PC-9 (cell line): ENCODE measurements around the gene CDCA3. TPM values are rescaled to one million over a fixed set of nuclear protein-coding genes. Genes with fewer than 3 reads are reported as not detected.
"Not testable (repeated sequence)": the region's sequence is repeated elsewhere in the genome, so short reads cannot be mapped to it uniquely, and the experiment has no call there.

Experiments
- BruUV-seq: library from RNA; stranded (reverse); fragments of 400-500 nt; replicated peaks from 2 replicates; lab custom pipeline; 2021; lab: Mats Ljungman, UMichigan
- CTCF ChIA-PET: fragments of 300-600 bp; sonication (Branson Sonifier 250); formaldehyde crosslinking; loops from one replicate; lab custom pipeline; 2022; ENCODE audit warnings: antibody characterized with exemption; lab: Charles Lee
- POLR2A ChIA-PET: fragments of 300-600 bp; sonication (Branson Sonifier 250); formaldehyde crosslinking; loops from one replicate; lab custom pipeline; 2022; ENCODE audit warnings: antibody characterized with exemption; ENCODE audit not compliant: unreplicated experiment; lab: Charles Lee
- DNase-seq, 2 experiments: peaks; one replicate each; pipeline versions ENCODE4 v3.0.0 to v3.0.0-alpha.2; 2015 to 2022; ENCODE audit warnings: mixed read lengths in 1 of 2
- H2AFZ ChIP-seq: fragments of 200-600 bp; sonication (generic); 2 replicates; pipeline ENCODE4 v1.8.1; 2017; ENCODE audit warnings: antibody characterized with exemption
- H3F3A ChIP-seq: fragments of 200-600 bp; sonication (generic); 2 replicates; pipeline ENCODE4 v1.8.1; 2017; ENCODE audit warnings: antibody characterized with exemption, mild to moderate bottlenecking, low read depth; ENCODE audit not compliant: insufficient read depth
- H3K27ac ChIP-seq: fragments of 200-600 bp; sonication (generic); 2 replicates; pipeline ENCODE4 v1.6.1; 2016; ENCODE audit warnings: mixed run types
- H3K27me3 ChIP-seq: fragments of 200-600 bp; sonication (generic); 2 replicates; pipeline ENCODE4 v1.6.1; 2016; ENCODE audit warnings: low read depth, mixed run types; ENCODE audit not compliant: insufficient read depth
- H3K36me3 ChIP-seq: fragments of 200-600 bp; sonication (generic); 2 replicates; pipeline ENCODE4 v1.6.1; 2016; ENCODE audit warnings: low read depth, mixed run types
- H3K4me1 ChIP-seq: fragments of 200-600 bp; sonication (generic); replicated peaks from 2 replicates; pipeline ENCODE4 v1.6.1; 2016; ENCODE audit warnings: mixed run types; ENCODE audit not compliant: insufficient read depth
- H3K4me2 ChIP-seq: fragments of 200-600 bp; sonication (generic); 2 replicates; pipeline ENCODE4 v1.6.1; 2017; ENCODE audit warnings: mixed run types
- H3K4me3 ChIP-seq: fragments of 200-600 bp; sonication (generic); 2 replicates; pipeline ENCODE4 v1.6.1; 2016; ENCODE audit warnings: mixed run types
- H3K79me2 ChIP-seq: fragments of 200-600 bp; sonication (generic); 2 replicates; pipeline ENCODE4 v1.6.1; 2017; ENCODE audit warnings: low read depth, mixed run types
- H3K9me2 ChIP-seq: fragments of 200-600 bp; sonication (generic); 2 replicates; pipeline ENCODE4 v1.8.1; 2017; ENCODE audit warnings: mild to moderate bottlenecking; ENCODE audit not compliant: insufficient read depth
- H3K9me3 ChIP-seq: fragments of 200-600 bp; sonication (generic); 2 replicates; pipeline ENCODE4 v1.8.1; 2016; ENCODE audit warnings: low read depth; ENCODE audit not compliant: insufficient read depth
- H4K20me1 ChIP-seq: fragments of 200-600 bp; sonication (generic); 2 replicates; pipeline ENCODE4 v1.8.1; 2017; ENCODE audit not compliant: insufficient read depth
- EZH2 ChIP-seq: fragments of 200-600 bp; sonication (generic); IDR thresholded peaks from 2 replicates; pipeline ENCODE4 v1.8.0; 2017; ENCODE audit warnings: antibody characterized with exemption, low read depth
- intact Hi-C: fragments of 100-400 bp; cut with micrococcal nuclease; formaldehyde crosslinking; loops from one replicate; pipeline ENCODE4 v1.10.0; 2022; ENCODE audit not compliant: unreplicated experiment
- total RNA-seq: library from RNA; stranded (reverse); gene quantifications from 2 replicates; pipeline ENCODE4 v1.2.3, GENCODE V29; 2021
- TF ChIP-seq, protein P1 (sequence below): fragments of 200-600 bp; sonication (generic); conservative IDR thresholded peaks from 2 replicates; pipeline ENCODE4 v1.6.1; 2017; ENCODE audit warnings: mixed run types, antibody characterized with exemption, mild to moderate bottlenecking, moderate library complexity

Gene CDCA3
- total RNA-seq, 1 experiment from 2014 or later: 125 TPM

DNA sequence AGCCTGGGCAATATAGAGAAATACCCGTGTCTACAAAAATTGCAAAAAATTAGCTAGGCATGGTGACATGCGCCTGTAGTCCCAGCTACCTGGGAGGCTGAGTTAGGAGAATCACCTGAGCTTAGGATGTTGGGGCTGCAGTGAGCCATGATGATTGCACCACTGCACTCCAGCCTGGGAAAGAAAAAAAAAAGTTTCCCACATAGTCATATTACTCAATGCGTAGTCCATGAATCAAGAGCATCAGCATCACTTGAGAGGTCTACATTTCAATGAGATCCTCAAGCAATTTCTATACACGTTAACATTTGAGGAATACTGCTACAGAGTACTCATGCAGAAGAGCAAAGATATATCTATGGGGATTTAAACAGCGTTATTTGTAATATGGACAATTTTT, 48.3 kb upstream of the CDCA3 start:
- DNase-seq: no peak
- Histone ChIP-seq H4K20me1 (no peaks in the 10 kb centered on the region), H3F3A (peaks cover 28% of the 10 kb centered on the region; the same call in 1 of the 2 replicates), H3K27me3 (no peaks in the 10 kb centered on the region), H3K9me3 (no peaks in the 10 kb centered on the region), H3K36me3 (no peaks in the 10 kb centered on the region), H2AFZ (no peak overlapping the region), H3K27ac (no peak overlapping the region), H3K79me2 (no peaks in the 10 kb centered on the region), H3K9me2 (no peaks in the 10 kb centered on the region), H3K4me1 (peaks cover 24% of the 10 kb centered on the region), H3K4me3 (no peak overlapping the region), H3K4me2 (no peak overlapping the region)
- TF ChIP-seq EZH2: no peak
- TF ChIP-seq, protein P1, sequence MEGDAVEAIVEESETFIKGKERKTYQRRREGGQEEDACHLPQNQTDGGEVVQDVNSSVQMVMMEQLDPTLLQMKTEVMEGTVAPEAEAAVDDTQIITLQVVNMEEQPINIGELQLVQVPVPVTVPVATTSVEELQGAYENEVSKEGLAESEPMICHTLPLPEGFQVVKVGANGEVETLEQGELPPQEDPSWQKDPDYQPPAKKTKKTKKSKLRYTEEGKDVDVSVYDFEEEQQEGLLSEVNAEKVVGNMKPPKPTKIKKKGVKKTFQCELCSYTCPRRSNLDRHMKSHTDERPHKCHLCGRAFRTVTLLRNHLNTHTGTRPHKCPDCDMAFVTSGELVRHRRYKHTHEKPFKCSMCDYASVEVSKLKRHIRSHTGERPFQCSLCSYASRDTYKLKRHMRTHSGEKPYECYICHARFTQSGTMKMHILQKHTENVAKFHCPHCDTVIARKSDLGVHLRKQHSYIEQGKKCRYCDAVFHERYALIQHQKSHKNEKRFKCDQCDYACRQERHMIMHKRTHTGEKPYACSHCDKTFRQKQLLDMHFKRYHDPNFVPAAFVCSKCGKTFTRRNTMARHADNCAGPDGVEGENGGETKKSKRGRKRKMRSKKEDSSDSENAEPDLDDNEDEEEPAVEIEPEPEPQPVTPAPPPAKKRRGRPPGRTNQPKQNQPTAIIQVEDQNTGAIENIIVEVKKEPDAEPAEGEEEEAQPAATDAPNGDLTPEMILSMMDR: no peak
- CTCF ChIA-PET: interaction anchor here (0.6 kb wide), 1 partner anchor 484 kb away, joined by 4 read pairs; no protein-coding TSS in a partner anchor
- BruUV-seq: no TSS peak
- POLR2A ChIA-PET: interaction anchor here (0.6 kb wide), 2 partner anchors 26 to 286 kb away, joined by 3 to 8 read pairs; no protein-coding TSS in a partner anchor
- intact Hi-C loops: no loop called here

DNA sequence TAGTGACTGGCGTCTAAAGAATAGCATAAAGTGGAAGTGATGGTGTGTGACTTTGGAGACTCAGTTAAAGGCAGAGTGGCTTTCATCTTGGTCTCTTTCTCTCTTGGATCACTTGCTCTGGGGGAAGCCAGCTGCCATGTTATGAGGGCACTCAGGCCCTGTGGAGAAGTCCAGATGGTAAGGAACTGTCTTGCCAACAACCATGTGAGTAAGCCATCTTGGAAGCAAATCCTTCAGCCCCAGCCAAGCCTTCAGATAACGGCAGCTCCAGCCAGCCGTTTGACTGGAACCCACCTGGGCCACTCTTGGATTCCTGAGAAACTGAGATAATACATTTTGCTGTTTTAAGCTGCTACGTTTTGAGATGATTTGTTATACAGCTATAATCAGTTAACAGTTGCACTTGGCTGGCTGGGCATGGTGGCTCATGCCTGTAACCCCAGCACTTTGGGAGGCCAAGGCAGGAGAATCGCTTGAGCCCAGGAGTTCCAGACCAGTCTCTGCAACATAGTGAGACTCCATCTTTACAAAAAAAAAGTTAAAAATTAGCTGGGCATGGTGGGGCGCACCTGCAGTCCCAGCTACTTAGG, 45.9 kb upstream of the CDCA3 start:
- peaks cover 7% of the 10 kb centered on the region; the same call in 1 of the 2 replicates for H3K4me1 ChIP-seq
- H3K36me3 ChIP-seq: no peaks in the 10 kb centered on the region
- H3K27ac ChIP-seq: no peak overlapping the region
- no peaks in the 10 kb centered on the region for H3K9me3 ChIP-seq
- H3K4me2 ChIP-seq: no peak overlapping the region
- no peaks in the 10 kb centered on the region for H3K9me2 ChIP-seq
- no peaks in the 10 kb centered on the region for H3K27me3 ChIP-seq
- TF ChIP-seq, protein P1: no peak
- TF ChIP-seq EZH2: no peak
- CTCF ChIA-PET: interaction anchor here (0.5 kb wide), 1 partner anchor 14 kb away, joined by 3 read pairs; no protein-coding TSS in a partner anchor
- peaks cover 12% of the 10 kb centered on the region; the same call in 1 of the 2 replicates for H3F3A ChIP-seq
- no peaks in the 10 kb centered on the region for H4K20me1 ChIP-seq
- no peak for DNase-seq
- intact Hi-C loops: no loop called here
- no peaks in the 10 kb centered on the region for H3K79me2 ChIP-seq
- BruUV-seq: no TSS peak
- POLR2A ChIA-PET: interaction anchor here (0.6 kb wide), 1 partner anchor 127 kb away, joined by 3 read pairs; no protein-coding TSS in a partner anchor
- no peak overlapping the region for H3K4me3 ChIP-seq
- H2AFZ ChIP-seq: no peak overlapping the region

DNA sequence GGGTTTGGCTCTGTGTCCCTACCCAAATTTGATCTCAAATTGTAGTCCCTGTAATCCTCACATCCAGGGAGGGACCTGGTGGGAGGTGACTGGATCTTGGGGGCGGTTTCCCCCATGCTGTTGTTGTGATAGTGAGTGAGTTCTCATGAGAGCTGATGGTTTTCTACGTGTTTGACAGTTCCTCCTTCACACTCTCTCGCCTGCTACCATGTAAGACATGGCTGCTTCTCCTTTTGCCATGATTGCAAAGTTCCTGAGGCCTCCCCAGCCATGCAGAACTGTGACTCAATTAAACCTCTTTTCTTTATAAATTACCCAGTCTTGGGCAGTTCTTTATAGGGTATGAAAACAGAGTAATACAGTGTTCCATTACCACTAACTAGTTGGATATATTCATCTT, 43.2 kb upstream of the CDCA3 start:
- intact Hi-C loops: no loop called here
- H3K36me3 ChIP-seq: no peaks in the 10 kb centered on the region
- no peaks in the 10 kb centered on the region for H3K79me2 ChIP-seq
- DNase-seq: no peak
- ChIA-PET POLR2A (no interaction called here), CTCF (interaction anchor here (0.6 kb wide), 1 partner anchor 33 kb away, joined by 9 read pairs; no protein-coding TSS in a partner anchor)
- H3K27ac ChIP-seq: no peak overlapping the region
- H4K20me1 ChIP-seq: no peaks in the 10 kb centered on the region
- H3K4me2 ChIP-seq: no peak overlapping the region
- no TSS peak for BruUV-seq
- H3K4me1 ChIP-seq: peaks cover 21% of the 10 kb centered on the region
- no peaks in the 10 kb centered on the region for H3K9me2 ChIP-seq
- no peak overlapping the region for H2AFZ ChIP-seq
- TF ChIP-seq EZH2: no peak
- TF ChIP-seq, protein P1: no peak
- no peak overlapping the region for H3K4me3 ChIP-seq
- H3K27me3 ChIP-seq: no peaks in the 10 kb centered on the region
- peaks cover 7% of the 10 kb centered on the region; the same call in 1 of the 2 replicates for H3F3A ChIP-seq
- H3K9me3 ChIP-seq: no peaks in the 10 kb centered on the region

DNA sequence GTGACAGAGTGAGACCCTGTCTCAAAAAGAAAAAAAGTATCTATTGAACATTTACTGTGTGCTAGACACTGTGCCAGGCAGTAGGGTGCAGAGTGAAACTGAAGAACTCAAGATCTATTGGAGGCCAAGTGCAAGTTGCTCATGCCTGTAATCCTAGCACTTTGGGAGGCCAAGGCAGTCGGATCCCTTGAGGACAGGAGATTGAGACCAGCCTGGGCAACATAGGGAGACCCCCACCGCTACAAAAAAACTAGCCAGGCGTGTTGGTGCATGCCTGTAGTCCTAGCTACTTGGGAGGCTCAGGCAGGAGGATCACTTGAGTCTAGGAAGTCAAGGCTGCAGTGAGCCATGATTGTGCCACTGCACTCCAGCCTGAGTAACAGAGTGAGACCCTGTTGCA, 41.6 kb upstream of the CDCA3 start:
- ChIA-PET POLR2A (interaction anchor here (0.6 kb wide), 1 partner anchor 136 kb away, joined by 22 read pairs; no protein-coding TSS in a partner anchor), CTCF (interaction anchor here (0.7 to 2.0 kb wide), 3 partner anchors 20 to 68 kb away, joined by 3 to 13 read pairs (median 12); partner anchors contain the start of gene SPSB2)
- H3K9me2 ChIP-seq, H3K27me3 ChIP-seq, H2AFZ ChIP-seq, H3K4me2 ChIP-seq, H3K79me2 ChIP-seq, DNase-seq, H3K27ac ChIP-seq, H4K20me1 ChIP-seq, H3K4me3 ChIP-seq, H3K36me3 ChIP-seq, BruUV-seq, intact Hi-C loops, H3K9me3 ChIP-seq: not testable (repeated sequence)
- Histone ChIP-seq H3F3A (peaks cover 12% of the 10 kb centered on the region; the same call in 1 of the 2 replicates), H3K4me1 (peaks cover 21% of the 10 kb centered on the region)
